ENCODE measurements around the gene SUCO. TPM values are rescaled to one million over a fixed set of nuclear protein-coding genes. Genes with fewer than 3 reads are reported as not detected.

Gene SUCO
- total and polyA plus RNA-seq, 2 of the 13 experiments (the other 11 are each of a cell fraction or from before 2014, with no cell fraction given): 12.6 to 25.5 TPM

DNA sequence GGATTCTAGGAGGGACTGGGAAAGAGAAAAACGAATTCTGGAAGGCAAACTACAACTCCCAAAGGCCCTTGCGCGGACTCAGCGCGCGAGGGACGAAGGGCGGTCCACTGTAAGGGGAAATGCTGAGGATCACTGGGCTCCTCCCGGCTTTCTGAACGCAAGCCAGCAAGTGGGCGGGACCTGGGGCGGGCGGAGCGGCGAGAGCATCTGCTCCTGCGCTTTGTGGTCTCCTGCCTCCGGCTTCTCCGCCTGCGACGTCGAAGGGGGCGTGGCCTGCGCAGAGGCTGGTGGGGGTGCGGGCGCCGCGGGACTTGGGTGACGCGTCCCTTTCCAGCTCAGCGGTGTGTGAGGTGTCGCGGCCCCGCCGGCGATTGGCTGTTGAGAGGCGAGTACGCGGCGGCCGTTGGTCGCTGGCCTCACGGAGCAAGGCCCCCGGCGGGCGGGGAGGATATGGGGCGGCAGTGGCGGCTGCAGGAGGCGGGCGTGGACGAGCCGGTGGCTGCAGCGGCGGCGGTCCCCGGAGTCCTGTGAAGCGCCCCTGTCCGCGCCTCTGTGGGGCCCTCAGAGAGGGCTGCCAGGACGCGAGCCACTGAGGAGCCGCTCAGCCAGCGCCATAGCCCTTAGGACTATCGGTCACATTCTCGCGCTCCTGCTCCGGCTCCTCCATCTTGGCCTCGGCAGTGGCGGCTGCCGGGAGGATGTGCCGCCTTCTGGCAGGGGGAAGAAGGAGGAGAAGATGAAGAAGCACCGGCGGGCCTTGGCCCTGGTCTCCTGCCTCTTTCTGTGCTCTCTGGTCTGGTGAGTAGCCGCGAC is at the start of gene SUCO (continued):
- TF ChIP-seq CHD2 (IDR thresholded peaks at IDR 0.05; ENCODE audit: low read depth, low read length) (peak; percentile 77), MTA1 (CRISPR knock-in tag; IDR thresholded peaks at IDR 0.05; ENCODE audit: borderline replicate concordance) (0 out of 2 replicates have a peak, but pooled peaks have one; percentile 72), ETV5 (CRISPR knock-in tag; IDR thresholded peaks at IDR 0.05; ENCODE audit: borderline replicate concordance) (peak; percentile 30; the same call in 1 of the 2 replicates), ZNF136 (CRISPR knock-in tag; IDR thresholded peaks at IDR 0.05; ENCODE audit: low read depth) (no peak; the same call in 1 of the 2 replicates), RELA (CRISPR knock-in tag; IDR thresholded peaks at IDR 0.05) (peak; percentile 59; the same call in 1 of the 2 replicates), PITX1 (CRISPR knock-in tag; IDR thresholded peaks at IDR 0.05) (peak; percentile 34; the same call in 1 of the 2 replicates), ZNF10 (CRISPR knock-in tag; IDR thresholded peaks at IDR 0.05; ENCODE audit: borderline replicate concordance, low read depth) (no peak), ZNF530 (CRISPR knock-in tag; IDR thresholded peaks at IDR 0.05; ENCODE audit: low read depth) (no peak), ZSCAN25 (CRISPR knock-in tag; IDR thresholded peaks at IDR 0.05) (no peak; the same call in 1 of the 2 replicates), ZNF432 (CRISPR knock-in tag; IDR thresholded peaks at IDR 0.05; ENCODE audit: borderline replicate concordance) (no peak), ZNF354B (CRISPR knock-in tag; IDR thresholded peaks at IDR 0.05) (no peak)
- TF ChIP-seq, protein P1, sequence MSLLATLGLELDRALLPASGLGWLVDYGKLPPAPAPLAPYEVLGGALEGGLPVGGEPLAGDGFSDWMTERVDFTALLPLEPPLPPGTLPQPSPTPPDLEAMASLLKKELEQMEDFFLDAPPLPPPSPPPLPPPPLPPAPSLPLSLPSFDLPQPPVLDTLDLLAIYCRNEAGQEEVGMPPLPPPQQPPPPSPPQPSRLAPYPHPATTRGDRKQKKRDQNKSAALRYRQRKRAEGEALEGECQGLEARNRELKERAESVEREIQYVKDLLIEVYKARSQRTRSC (CRISPR knock-in tag; IDR thresholded peaks at IDR 0.05; ENCODE audit: low read depth): no peak; the same call in 1 of the 2 replicates
- TF ChIP-seq, protein P2, sequence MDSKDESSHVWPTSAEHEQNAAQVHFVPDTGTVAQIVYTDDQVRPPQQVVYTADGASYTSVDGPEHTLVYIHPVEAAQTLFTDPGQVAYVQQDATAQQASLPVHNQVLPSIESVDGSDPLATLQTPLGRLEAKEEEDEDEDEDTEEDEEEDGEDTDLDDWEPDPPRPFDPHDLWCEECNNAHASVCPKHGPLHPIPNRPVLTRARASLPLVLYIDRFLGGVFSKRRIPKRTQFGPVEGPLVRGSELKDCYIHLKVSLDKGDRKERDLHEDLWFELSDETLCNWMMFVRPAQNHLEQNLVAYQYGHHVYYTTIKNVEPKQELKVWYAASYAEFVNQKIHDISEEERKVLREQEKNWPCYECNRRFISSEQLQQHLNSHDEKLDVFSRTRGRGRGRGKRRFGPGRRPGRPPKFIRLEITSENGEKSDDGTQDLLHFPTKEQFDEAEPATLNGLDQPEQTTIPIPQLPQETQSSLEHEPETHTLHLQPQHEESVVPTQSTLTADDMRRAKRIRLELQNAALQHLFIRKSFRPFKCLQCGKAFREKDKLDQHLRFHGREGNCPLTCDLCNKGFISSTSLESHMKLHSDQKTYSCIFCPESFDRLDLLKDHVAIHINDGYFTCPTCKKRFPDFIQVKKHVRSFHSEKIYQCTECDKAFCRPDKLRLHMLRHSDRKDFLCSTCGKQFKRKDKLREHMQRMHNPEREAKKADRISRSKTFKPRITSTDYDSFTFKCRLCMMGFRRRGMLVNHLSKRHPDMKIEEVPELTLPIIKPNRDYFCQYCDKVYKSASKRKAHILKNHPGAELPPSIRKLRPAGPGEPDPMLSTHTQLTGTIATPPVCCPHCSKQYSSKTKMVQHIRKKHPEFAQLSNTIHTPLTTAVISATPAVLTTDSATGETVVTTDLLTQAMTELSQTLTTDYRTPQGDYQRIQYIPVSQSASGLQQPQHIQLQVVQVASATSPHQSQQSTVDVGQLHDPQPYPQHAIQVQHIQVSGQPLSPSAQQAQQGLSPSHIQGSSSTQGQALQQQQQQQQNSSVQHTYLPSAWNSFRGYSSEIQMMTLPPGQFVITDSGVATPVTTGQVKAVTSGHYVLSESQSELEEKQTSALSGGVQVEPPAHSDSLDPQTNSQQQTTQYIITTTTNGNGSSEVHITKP (CRISPR knock-in tag; IDR thresholded peaks at IDR 0.05; ENCODE audit: low read depth): peak; percentile 97; the same call in 1 of the 2 replicates
- TF ChIP-seq, protein P3, sequence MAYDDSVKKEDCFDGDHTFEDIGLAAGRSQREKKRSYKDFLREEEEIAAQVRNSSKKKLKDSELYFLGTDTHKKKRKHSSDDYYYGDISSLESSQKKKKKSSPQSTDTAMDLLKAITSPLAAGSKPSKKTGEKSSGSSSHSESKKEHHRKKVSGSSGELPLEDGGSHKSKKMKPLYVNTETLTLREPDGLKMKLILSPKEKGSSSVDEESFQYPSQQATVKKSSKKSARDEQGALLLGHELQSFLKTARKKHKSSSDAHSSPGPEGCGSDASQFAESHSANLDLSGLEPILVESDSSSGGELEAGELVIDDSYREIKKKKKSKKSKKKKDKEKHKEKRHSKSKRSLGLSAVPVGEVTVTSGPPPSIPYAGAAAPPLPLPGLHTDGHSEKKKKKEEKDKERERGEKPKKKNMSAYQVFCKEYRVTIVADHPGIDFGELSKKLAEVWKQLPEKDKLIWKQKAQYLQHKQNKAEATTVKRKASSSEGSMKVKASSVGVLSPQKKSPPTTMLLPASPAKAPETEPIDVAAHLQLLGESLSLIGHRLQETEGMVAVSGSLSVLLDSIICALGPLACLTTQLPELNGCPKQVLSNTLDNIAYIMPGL (CRISPR knock-in tag; IDR thresholded peaks at IDR 0.05; ENCODE audit: borderline replicate concordance in 1 of 2, low read depth in 1 of 2): peak; percentile 65 to 78
- TF ChIP-seq, protein P4, sequence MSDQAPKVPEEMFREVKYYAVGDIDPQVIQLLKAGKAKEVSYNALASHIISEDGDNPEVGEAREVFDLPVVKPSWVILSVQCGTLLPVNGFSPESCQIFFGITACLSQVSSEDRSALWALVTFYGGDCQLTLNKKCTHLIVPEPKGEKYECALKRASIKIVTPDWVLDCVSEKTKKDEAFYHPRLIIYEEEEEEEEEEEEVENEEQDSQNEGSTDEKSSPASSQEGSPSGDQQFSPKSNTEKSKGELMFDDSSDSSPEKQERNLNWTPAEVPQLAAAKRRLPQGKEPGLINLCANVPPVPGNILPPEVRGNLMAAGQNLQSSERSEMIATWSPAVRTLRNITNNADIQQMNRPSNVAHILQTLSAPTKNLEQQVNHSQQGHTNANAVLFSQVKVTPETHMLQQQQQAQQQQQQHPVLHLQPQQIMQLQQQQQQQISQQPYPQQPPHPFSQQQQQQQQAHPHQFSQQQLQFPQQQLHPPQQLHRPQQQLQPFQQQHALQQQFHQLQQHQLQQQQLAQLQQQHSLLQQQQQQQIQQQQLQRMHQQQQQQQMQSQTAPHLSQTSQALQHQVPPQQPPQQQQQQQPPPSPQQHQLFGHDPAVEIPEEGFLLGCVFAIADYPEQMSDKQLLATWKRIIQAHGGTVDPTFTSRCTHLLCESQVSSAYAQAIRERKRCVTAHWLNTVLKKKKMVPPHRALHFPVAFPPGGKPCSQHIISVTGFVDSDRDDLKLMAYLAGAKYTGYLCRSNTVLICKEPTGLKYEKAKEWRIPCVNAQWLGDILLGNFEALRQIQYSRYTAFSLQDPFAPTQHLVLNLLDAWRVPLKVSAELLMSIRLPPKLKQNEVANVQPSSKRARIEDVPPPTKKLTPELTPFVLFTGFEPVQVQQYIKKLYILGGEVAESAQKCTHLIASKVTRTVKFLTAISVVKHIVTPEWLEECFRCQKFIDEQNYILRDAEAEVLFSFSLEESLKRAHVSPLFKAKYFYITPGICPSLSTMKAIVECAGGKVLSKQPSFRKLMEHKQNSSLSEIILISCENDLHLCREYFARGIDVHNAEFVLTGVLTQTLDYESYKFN (CRISPR knock-in tag; conservative IDR thresholded peaks at IDR 0.05): peak; percentile 60
- TF ChIP-seq, protein P5, sequence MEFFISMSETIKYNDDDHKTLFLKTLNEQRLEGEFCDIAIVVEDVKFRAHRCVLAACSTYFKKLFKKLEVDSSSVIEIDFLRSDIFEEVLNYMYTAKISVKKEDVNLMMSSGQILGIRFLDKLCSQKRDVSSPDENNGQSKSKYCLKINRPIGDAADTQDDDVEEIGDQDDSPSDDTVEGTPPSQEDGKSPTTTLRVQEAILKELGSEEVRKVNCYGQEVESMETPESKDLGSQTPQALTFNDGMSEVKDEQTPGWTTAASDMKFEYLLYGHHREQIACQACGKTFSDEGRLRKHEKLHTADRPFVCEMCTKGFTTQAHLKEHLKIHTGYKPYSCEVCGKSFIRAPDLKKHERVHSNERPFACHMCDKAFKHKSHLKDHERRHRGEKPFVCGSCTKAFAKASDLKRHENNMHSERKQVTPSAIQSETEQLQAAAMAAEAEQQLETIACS (CRISPR knock-in tag; IDR thresholded peaks at IDR 0.05): no peak; the same call in 1 of the 2 replicates

All from HepG2 (cell line).